ENCODE measurements around the gene LYVE1.
A peak's percentile ranks its signal among the peaks of the same experiment; 100 is the strongest.

Gene LYVE1

DNA sequence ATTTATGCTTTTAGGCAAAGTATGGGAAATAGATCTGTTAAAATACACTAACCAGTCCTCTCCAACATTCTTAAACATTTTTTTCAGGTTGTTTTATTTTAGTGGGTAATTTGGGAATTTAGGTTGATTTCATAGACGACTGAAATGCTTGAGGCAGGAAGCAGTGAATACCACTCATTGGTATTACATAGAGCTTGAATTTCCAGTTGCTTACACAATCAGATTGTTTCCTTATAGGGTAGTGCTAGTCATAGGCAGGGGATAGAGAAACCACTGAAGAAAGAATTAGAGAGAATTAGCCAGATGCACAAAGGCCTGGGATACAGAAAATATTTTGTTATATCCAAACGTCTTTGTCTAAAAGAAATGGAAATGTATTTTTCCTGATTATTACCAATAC is 23.9 kb upstream of the LYVE1 start:
- DNase-seq (ENCODE audit: low spot score) = no peak

DNA sequence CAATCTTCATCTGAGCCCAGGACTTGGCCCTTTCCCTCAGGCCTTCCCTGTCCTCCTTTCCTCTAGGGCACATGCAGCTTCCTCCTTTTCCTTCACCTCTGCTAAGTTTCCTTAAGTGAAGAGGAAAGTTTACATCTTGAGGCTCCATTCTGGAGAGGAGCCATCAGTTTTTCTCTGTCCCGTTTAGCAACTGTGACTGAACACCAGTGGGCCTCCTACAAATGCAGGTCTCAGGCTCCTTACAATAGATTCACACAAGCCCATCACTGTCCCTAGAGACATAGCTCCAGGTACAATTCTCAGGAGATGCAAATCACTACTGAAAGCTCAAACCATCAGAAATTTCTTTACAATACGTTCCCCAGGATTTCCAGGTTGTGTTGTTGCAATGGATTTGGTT is 23.3 kb upstream of the LYVE1 start:
- no peak for DNase-seq (ENCODE audit: low spot score)

DNA sequence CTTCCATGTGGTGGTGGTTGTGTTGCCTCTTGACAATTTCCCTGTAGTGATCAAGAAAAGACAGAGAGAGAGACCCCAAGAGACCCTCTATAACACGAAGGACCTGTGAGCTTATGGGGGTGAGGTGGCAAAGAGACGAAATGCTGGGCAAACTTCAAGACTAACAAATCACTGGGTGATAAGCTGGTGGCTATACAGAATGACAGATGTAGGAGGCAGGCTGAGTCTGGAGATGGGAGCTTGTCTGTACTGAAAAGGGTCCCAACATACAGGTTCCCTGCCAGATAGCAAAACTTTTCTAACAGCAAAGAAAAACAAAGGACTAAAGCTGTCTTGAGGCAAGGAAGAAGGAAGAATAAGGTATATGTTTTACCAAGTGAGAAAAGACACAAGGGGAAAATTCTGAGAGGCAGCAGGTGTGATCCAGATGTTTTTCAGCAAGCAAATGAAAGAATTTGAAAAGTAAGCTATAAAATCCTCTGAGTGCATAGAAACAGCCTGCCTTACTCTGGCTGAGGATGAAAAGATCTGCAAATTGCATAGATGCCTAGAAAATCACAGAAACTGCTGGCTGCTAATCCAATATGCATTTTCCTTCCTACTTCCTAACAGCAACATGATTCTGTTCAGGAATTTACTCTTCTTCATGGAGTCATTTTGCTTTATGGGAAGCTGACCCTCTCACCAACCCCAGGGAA is 21.9 kb upstream of the LYVE1 start:
- no peak for DNase-seq (ENCODE audit: low spot score)

- DNase-seq (ENCODE audit: low spot score) = no peak
Measured at GRCh38 chr11:10588904-10589303, 20.4 kb upstream of the LYVE1 start.

DNA sequence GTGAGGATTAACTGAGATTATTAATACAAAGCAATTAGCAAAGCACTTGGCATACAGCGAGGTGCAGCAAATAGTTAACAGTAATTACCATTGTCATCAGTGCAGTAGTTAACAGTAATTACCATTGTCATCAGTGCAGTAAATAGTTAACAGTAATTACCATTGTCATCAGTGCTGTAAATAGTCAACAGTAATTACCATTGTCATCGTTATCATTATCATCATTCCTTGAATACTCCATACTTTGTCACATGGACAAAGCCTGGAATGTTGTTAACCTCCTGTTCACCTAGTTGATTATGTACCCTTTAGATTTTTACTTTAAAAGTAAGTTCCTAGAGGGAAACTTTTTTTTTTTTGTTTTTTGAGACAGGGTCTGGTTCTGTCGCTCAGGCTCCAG is 19.5 kb upstream of the LYVE1 start:
- no peak for DNase-seq (ENCODE audit: low spot score)

DNA sequence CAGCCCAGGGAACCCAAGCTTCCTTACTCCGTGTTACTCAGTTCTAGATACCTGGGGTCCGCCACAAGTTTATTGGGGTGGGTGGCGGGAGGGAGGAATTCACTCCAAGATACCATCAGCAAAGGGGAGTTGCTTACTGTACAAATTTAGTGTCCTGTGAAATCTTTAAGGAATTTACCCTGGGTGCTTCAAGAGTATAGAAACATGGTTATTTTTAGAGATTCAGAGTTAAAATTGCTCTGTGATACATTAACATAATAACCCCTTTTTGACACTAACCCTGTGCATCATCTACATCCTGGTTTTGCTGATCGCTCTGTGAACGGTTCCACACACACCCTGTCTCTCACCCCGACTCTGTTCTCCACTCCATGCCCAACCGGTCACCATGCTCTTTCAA is 18.9 kb upstream of the LYVE1 start:
- DNase-seq (ENCODE audit: low spot score) = no peak

DNA sequence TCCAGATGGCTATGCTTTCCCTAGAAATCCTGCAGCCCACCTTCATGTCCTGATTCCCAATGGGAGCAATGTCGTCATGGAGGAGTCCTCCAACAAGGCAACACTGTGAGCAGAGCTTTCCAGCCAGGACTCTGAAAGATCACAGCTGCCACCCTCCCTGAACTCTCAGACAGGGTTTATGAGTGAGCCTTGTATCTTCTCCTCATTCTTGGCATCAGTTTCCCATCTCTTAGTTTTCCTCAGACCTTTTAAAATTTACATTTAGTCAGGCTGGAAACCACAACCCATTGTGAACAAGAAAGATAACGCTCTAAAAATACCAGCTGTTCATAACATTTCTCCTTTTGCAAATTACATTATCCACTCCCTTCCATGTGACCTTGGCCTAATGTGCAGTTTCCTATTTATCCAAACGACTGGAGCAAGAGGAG is 15.6 kb upstream of the LYVE1 start:
- no peak for DNase-seq (ENCODE audit: low spot score)

GRCh38 chr11:10581481-10582019 is 13.1 kb upstream of the LYVE1 start:
- peak; percentile 82 for DNase-seq (ENCODE audit: low spot score)

- no peak for DNase-seq (ENCODE audit: low spot score)
Measured at GRCh38 chr11:10580623-10581022, 12.2 kb upstream of the LYVE1 start.

GRCh38 chr11:10579700-10580099 is 11.2 kb upstream of the LYVE1 start:
- DNase-seq (ENCODE audit: low spot score) = no peak

DNA sequence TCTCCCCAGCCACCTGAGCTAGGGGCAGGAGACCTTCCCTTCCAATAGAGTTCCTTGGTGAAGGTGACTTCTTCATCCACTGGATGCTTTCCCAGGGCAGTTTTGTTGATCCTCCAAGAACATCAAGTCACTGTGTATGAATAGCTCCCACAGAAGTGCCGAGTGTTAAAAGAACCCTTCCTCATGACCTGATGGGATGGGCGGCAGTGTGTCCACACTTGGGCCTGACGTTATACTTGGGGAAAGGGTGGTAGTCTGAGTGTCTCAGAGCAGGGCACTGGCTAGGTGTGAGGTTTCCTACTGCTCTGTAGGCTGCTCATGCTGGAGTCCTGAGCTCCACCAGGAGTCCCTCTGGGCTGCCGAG is 7.6 kb upstream of the LYVE1 start:
- no peak for DNase-seq (ENCODE audit: low spot score)

DNA sequence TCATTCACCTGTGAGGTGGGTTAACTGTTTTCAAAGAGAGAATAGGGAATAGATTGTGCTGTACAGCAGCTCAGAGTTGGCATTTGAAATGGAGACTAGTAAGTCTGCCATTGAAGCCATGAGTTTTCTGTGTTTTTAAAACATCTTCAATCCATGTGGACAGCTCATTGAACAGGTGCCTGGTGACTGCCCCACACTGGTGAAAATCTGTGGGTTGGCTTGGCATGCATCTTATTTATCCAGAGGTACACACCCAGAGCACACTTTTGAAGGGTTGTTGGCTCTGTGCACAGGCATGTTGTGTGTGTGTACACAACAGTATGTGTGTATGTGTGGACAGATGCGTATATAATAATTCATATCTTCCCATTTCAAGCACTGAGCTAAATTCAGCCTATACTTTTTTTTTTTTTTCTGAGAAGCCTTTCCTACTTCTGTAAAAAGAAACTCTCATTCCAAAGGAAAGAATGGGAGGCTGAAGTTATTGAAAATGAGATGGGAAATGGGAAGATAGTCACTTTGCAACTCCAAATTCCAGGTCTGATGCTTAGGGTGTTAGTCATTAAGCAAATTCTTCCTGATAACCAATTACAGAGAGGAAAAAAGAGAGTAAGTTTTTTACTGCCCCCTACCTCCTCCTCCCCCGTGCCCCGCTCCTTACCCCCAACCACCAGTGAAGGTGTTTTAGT is 7.0 kb upstream of the LYVE1 start:
- no peak for DNase-seq (ENCODE audit: low spot score)

GRCh38 chr11:10573556-10573955 is 5.1 kb upstream of the LYVE1 start:
- no peak for DNase-seq (ENCODE audit: low spot score)

GRCh38 chr11:10573028-10573427 is 4.6 kb upstream of the LYVE1 start:
- DNase-seq (ENCODE audit: low spot score) = no peak

- no peak for DNase-seq (ENCODE audit: low spot score)
Measured at GRCh38 chr11:10572533-10572932, 4.1 kb upstream of the LYVE1 start.

- no peak for DNase-seq (ENCODE audit: low spot score)
Measured at GRCh38 chr11:10567446-10567845, 1.0 kb downstream of the LYVE1 start.

- no peak for DNase-seq (ENCODE audit: low spot score)
Measured at GRCh38 chr11:10566257-10566957, 2.1 kb downstream of the LYVE1 start.

DNA sequence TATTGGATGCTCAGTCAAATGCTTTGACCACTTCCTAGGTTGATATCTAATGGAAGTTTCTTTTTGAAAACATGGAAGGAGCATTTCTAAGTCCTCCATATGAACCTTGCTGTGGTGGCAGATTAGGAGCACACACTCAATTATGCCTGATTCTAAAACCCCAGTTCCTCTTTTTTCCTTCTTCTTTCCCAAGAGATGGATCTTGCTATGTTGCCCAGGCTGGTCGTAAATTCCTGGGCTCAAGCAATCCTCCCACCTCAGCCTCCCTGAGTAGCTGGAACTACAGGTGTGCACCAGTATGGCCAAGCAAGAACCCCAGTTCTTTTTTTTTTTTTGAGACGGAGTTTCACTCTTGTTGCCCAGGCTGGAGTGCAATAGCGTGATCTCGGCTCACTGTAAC is 3.0 kb downstream of the LYVE1 start:
- no peak for DNase-seq (ENCODE audit: low spot score)

GRCh38 chr11:10564696-10565318 is 3.7 kb downstream of the LYVE1 start:
- peak; percentile 23 for DNase-seq (ENCODE audit: low spot score)

DNA sequence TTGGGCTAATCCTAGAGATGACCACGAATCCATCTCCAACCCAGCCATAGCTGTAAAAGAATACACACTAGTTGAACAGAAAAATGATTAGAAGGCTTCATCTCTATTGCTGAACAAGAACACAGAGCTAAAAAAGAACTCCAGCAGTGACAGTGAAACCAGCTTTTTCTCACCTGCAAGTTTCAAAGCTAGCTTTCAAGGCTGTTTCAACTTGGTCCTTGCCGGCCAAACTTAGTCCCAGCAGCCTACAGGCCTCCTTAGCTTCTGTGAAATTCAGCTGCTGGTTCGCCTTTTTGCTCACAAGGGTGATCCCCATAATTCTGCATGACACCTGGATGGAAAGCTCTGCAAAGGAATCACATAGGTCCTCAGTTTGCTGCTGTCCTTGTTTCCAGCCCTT is 4.4 kb downstream of the LYVE1 start:
- DNase-seq (ENCODE audit: low spot score) = no peak

DNA sequence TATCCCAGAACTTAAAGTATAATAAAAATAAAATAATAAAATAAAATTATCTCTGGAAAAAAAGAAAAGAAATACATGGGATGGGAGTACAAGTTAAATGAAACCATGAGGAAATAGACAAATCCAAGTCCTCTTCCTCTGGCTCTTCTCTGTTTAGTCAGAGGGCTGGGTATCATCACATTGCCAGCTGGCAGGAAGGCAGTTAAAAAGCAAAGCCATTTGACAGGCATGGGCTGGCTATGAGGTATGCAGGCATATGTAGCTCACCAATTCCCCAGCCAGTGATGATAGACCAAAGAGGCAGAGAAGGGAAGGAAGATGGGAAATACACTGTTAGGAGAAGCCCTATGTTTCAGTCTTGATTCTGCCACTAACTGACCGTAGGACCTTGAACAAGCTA is 6.5 kb downstream of the LYVE1 start:
- DNase-seq (ENCODE audit: low spot score) = no peak

DNA sequence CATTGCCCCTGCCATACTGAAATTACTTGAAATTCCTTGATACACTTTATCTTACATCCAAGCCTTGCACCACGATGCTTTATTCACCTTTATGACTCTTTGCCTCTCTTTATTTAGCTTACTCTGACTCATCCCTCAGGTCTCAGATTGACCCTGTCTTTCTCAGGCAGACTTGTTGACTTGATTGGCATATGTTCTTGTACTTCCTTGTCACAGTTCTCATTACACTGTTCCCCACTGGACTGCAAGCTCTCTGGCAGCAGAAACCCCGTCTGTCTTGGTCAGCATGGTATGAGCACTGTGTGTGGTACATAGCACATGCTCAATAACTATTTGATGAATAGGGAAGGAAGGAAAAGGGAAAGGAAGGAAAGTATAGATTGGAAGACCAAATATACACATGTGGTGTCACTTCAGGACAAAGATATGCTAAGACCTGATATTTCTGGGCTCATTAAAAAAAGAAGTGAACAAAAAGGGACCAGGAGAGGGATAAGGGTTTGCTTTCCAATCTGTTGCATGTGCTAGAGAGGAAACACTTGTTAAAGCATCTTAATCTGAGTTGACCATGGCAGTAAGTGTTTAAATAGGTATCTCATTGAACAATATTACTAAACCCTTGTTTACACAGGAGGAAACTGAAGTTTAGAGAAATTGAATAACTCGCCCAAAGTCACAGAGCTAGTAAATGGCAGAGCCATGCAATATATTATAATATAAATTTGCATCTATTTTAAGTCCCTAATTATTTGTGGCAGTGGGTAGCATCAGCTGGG is 7.2 kb downstream of the LYVE1 start:
- DNase-seq (ENCODE audit: low spot score) = no peak

Measured in pons (tissue), 1 donor.